ENCODE data around the gene IFNLR1.

- TF ChIP-seq GATA2 (IDR thresholded peaks at IDR 0.05; ENCODE audit: low read depth, low read length) (no peak), GATA3 (IDR thresholded peaks at IDR 0.05; ENCODE audit: low read depth, low read length) (no peak)
These were observed 25.3 kb upstream of the IFNLR1 start for GRCh38 chr1:24212376-24212775.

Measured in SH-SY5Y (cell line).